Heart right ventricle (tissue), 16 donors: ENCODE results near the gene KXD1. TPM values are rescaled to one million over a fixed set of nuclear protein-coding genes. Genes with fewer than 3 reads are reported as not detected.
A peak's percentile ranks its signal among the peaks of the same experiment; 100 is the strongest.

Source experiments
- ATAC-seq, 8 donors: fragments of 200-7000 bp; cut with Tn5 transposase; one replicate each; pipeline ENCODE4 v1.9.1; 2020; ENCODE audit warnings: mild to moderate bottlenecking in 8 of 8, moderate library complexity in 8 of 8, moderate number of reproducible peaks in 1 of 8
- DNase-seq, 2 donors: peaks; one replicate each; pipeline ENCODE4 v3.0.0-alpha.2; 2020
- H3K27ac ChIP-seq, 10 donors: fragments of 200-600 bp; sonication (generic) in 2 of 10; one replicate each; pipeline versions ENCODE4 v1.5.0 to v1.8.0; 2020 to 2022; ENCODE audit warnings: mild to moderate bottlenecking in 3 of 10
- H3K27me3 ChIP-seq, 7 donors: fragments of 200-600 bp; one replicate each; pipeline ENCODE4 v1.8.0; 2021 to 2022; ENCODE audit warnings: mild to moderate bottlenecking in 2 of 7
- H3K36me3 ChIP-seq, 9 donors: fragments of 200-600 bp; sonication (generic) in 1 of 9; one replicate each; pipeline versions ENCODE4 v1.5.0 to v1.8.0; 2020 to 2022; ENCODE audit warnings: mild to moderate bottlenecking in 2 of 9
- H3K4me1 ChIP-seq, 9 donors: fragments of 200-600 bp; sonication (generic) in 1 of 9; one replicate each; pipeline versions ENCODE4 v1.5.0 to v1.8.0; 2020 to 2022; ENCODE audit warnings: mild to moderate bottlenecking in 4 of 9
- H3K4me3 ChIP-seq, 10 donors: fragments of 200-600 bp; sonication (generic) in 2 of 10; one replicate each; pipeline versions ENCODE4 v1.5.0 to v1.8.0; 2020 to 2022; ENCODE audit warnings: mild to moderate bottlenecking in 7 of 10, moderate library complexity in 2 of 10
- H3K9me3 ChIP-seq, 11 donors: fragments of 200-600 bp in 10 of 11; sonication (generic) in 2 of 11; one replicate each; pipeline versions ENCODE4 v1.5.0 to v1.8.0; 2013 to 2022; ENCODE audit warnings: mild to moderate bottlenecking in 2 of 11, control low read depth in 1 of 11, moderate library complexity in 1 of 11
- WGBS, 2 donors: extraction: QIAGEN DNeasy Blood & Tissue Kit; methylation state at CpG; one replicate each; pipeline ENCODE4 v1.1.7; 2013; ENCODE audit warnings: inconsistent platforms in 1 of 2; 5-methylcytosine and 5-hydroxymethylcytosine counted together
- intact Hi-C, 10 donors: fragments of 100-400 bp; cut with DNase I; formaldehyde crosslinking; loops; one replicate each; pipeline versions ENCODE4 v1.11.1 to v1.14.2; 2022
- polyA plus RNA-seq, 2 donors: library from polyadenylated mRNA; stranded (reverse); fragments of 200-250 nt; gene quantifications; one replicate each; pipeline ENCODE4 v1.2.3, GENCODE V29; 2013
- total RNA-seq, 10 donors: library from RNA; stranded (reverse); fragmentation: NEBNext Ultra II Directional in 3 of 10; extraction: Animal tissue kit (Norgen Biotek cat#: 25700) in 3 of 10; gene quantifications; one replicate each; pipeline versions ENCODE4 v1.2.1 to v1.2.4, GENCODE V29; 2021 to 2023
- TF ChIP-seq, protein P1 (sequence below), 9 donors: fragments of 200-600 bp; sonication (generic) in 2 of 9; IDR thresholded peaks; one replicate each; pipeline versions ENCODE4 v1.5.0 to v1.8.0; 2021 to 2022; ENCODE audit warnings: antibody characterized with exemption in 9 of 9, mild to moderate bottlenecking in 5 of 9, moderate library complexity in 1 of 9
- donor health status: Arrhythmogenic right ventricular cardiomyopathy.
- donor health status: ischemic (EF 13 %, LVEDD 7.1; RV severe dilation, severe dysfunction).
- donor health status: healthy with polysubstance abuse.
- donor health status: DM: no; HTN: yes; CAD: no.
- donor health status: DM: no; HTN: no; CAD: no.
- donor health status: ischemic (EF 25% LVEDD 6.9; RV normal size, moderate dysfunction).
- donor health status: ischemic (EF 25% LVEDD 5.7; RV mildly dilated, moderate dysfunction).
- donor health status: healthy.
- donor health status: DM: yes; HTN: yes; CAD: no.
- donor health status: Ischemic cardiomyopathy.
- donor health status: ischemic (EF 35%, LVEDD 5.7; RV mildly dilated, moderate dysfunction).
- donor health status: nonischemic (EF 11% LVEDD 7.7; RV severe dilation, severe dysfunction).
- donor health status: DM: yes; HTN: yes; CAD: no.
- donor health status: PGD.
- donor health status: ischemic (EF 29% LVEDD 5.4; RV normal size, mild dysfunction).
- donor health status: nonischemic (EF 23%, LVEDD 6.1; RV moderate dilation, normal function).

Gene KXD1
- total and polyA plus RNA-seq, 12 donors, result 35.6 to 88.6 (median 45.6) TPM

DNA sequence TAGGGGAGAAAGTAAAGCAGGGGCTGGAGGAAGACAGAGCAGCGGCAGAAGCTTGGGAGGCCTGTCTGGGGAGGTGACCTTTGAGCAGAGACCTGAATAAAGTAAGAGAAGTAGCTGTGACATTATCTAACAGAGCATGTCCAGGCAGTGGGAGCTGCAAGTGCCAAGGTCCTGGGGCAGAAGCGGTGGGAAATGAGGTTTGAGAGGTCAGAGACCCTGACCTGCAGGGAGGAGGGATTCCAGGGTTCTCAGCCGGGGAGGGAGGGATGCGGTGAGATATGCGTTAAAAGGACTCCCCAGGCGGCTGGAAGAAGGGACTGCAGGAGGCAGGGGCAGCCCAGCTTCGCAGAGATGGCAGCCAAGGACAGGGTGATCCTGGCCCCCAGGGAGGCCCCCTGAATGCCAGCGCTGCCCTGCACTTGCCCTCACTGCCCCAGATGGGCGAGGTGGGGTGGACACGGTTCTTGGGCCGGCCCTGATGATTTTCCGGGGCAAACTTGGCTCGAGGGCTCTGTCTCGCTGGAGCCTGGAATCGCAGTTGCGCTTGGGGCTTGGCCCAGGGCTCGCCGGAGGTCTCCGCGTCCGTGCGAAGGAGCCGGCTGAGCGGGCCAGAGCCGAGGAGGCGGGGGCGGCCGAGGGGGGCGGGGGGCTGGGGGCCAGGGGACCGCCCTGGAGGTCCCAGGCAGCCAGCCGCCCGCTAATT, 45.7 kb downstream of the KXD1 start:
- DNase-seq, result no peak
- peak in 6 of 8 donors; percentile 20 to 39 (median 30) for ATAC-seq
- peak overlapping the region in 1 of 10 donors; percentile 7 for H3K27ac ChIP-seq

DNA sequence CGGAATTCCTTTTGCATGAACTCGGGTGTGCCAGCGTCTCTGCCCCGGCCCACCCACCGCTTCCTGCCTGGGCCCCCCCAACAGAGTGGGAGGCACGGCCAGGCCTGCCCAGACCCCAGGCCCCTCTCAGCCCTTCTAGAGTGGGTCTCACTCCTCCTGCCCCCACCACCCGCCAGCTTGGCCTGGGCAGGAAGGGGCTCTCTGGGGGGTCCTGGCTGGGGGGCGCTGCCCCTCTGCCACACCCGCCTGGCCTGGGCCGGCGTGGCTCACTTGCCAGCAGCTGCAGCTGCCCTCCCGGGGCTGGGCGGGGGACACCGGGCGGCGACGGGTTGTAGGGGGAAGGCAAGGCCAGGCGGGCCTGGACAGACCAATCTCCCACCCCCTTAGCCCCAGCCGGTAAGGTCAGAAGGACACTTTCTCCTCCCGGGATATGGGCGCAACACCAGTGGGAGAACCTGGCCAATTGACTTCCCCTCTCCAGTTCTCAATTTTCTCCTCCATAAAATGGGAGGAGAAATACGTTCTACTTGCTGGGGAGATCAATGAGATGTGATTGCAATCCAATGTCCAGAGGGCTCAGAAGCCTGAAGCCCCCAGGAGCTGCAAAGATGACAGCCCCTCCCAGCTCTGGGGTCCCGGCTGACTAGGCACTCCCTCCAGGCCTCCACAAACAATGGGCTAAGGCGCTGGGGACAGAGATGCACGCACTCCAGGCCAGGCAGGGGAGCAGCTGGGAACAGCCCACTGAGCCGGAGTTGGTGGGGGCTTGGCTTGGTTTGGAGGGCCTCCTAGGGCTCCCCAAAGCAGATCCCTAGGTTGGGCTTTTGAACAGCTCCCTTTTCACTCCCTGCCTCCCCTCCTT, 46.5 kb downstream of the KXD1 start:
- no peaks in the 10 kb centered on the region for H3K36me3 ChIP-seq
- no peak for DNase-seq
- peak in 2 of 8 donors; percentile 27 to 29 for ATAC-seq
- peak overlapping the region in 4 of 10 donors; percentile 9 to 27 (median 15) for H3K4me3 ChIP-seq
- H3K9me3 ChIP-seq, result no peaks in the 10 kb centered on the region
- TF ChIP-seq, protein P1, sequence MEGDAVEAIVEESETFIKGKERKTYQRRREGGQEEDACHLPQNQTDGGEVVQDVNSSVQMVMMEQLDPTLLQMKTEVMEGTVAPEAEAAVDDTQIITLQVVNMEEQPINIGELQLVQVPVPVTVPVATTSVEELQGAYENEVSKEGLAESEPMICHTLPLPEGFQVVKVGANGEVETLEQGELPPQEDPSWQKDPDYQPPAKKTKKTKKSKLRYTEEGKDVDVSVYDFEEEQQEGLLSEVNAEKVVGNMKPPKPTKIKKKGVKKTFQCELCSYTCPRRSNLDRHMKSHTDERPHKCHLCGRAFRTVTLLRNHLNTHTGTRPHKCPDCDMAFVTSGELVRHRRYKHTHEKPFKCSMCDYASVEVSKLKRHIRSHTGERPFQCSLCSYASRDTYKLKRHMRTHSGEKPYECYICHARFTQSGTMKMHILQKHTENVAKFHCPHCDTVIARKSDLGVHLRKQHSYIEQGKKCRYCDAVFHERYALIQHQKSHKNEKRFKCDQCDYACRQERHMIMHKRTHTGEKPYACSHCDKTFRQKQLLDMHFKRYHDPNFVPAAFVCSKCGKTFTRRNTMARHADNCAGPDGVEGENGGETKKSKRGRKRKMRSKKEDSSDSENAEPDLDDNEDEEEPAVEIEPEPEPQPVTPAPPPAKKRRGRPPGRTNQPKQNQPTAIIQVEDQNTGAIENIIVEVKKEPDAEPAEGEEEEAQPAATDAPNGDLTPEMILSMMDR (IDR thresholded peaks at IDR 0.05), result no peak
- peaks cover 32 to 96% (median 90%) of the 10 kb centered on the region in 7 donors for H3K27me3 ChIP-seq
- H3K27ac ChIP-seq, result peak overlapping the region in 1 of 10 donors; percentile 7
- peaks cover 5 to 40% (median 22%) of the 10 kb centered on the region in 9 donors for H3K4me1 ChIP-seq
- WGBS, 2 donors, result 13 to 14% methylated on average over 22 to 26 of the region's 26 CpGs
- intact Hi-C loops, result loop anchor here in 4 of 10 donors (2.0 to 10.0 kb wide), 4 partner anchors 29 to 258 kb away; no protein-coding TSS in a partner anchor

More for the DNA sequence above, 45.7 kb downstream of the KXD1 start:
- peaks cover 5 to 40% (median 22%) of the 10 kb centered on the region in 9 donors for H3K4me1 ChIP-seq
- H3K4me3 ChIP-seq, result peak overlapping the region in 4 of 10 donors; percentile 9 to 27 (median 15)
- TF ChIP-seq, protein P1 (IDR thresholded peaks at IDR 0.05), result peak in 1 of 9 donors; percentile 20
- intact Hi-C loops, result loop anchor here in 3 of 10 donors (5.0 to 10.0 kb wide), 3 partner anchors 71 to 259 kb away; no protein-coding TSS in a partner anchor
- H3K36me3 ChIP-seq, result no peaks in the 10 kb centered on the region
- H3K27me3 ChIP-seq, result peaks cover 32 to 96% (median 90%) of the 10 kb centered on the region in 7 donors
- WGBS, 2 donors, result 4 to 6% methylated on average over 25 to 32 of the region's 32 CpGs
- H3K9me3 ChIP-seq, result no peaks in the 10 kb centered on the region

DNA sequence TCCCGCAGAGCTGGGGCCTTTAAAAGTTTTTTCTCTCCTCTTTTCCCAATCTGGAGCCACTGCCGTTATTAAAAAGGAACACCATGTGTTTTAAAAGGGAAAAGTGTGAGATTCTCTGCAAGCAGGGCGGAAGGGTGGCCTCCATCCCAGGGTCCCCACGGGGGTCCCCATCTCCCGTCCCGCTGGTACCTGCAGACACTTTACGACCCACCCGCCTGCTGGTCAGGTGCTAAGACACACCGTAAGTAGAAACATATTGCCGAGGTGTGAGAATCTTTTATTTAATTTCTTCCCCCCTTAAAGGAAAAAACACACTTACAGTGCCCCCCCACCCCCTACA, 47.1 kb downstream of the KXD1 start:
- TF ChIP-seq, protein P1 (IDR thresholded peaks at IDR 0.05), result no peak
- Histone ChIP-seq H3K9me3 (no peaks in the 10 kb centered on the region), H3K4me3 (peak overlapping the region in 1 of 10 donors; percentile 35), H3K4me1 (peaks cover 5 to 40% (median 22%) of the 10 kb centered on the region in 9 donors), H3K36me3 (no peaks in the 10 kb centered on the region), H3K27ac (no peak overlapping the region), H3K27me3 (peaks cover 32 to 96% (median 90%) of the 10 kb centered on the region in 7 donors)
- DNase-seq, result no peak
- 10% methylated on average over 10 of the region's 10 CpGs for WGBS, 2 donors
- no peak for ATAC-seq
- intact Hi-C loops, result loop anchor here in 5 of 10 donors (2.0 to 10.0 kb wide), 5 partner anchors 28 to 258 kb away; no protein-coding TSS in a partner anchor

DNA sequence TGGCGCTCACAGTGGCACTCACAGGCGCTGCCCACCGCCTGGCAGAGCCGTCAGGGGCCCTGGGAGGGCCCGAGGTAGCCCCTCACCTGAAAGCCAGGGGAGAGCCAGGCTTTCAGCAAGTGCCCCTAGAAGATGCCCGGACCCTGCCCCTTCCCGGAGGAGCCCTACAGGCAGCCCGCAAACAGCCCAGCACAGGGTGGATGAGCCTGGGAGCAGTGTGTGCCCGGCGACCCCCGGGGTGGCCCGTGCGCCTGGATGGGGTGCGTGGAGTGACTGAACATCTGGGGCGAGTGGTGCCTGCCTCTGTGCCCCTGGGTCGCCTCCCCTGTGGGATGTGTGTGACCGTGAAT, 47.5 kb downstream of the KXD1 start:
- ATAC-seq (no peak), DNase-seq (no peak)
- peaks cover 32 to 96% (median 94%) of the 10 kb centered on the region in 7 donors for H3K27me3 ChIP-seq
- peaks cover 5 to 40% (median 22%) of the 10 kb centered on the region in 9 donors for H3K4me1 ChIP-seq
- peak overlapping the region in 2 of 10 donors; percentile 1 for H3K27ac ChIP-seq
- H3K4me3 ChIP-seq, result peak overlapping the region in 4 of 10 donors; percentile 10 to 35 (median 26)
- WGBS, 2 donors, result 8 to 10% methylated on average over 17 of the region's 17 CpGs
- TF ChIP-seq, protein P1 (IDR thresholded peaks at IDR 0.05), result no peak
- intact Hi-C loops, result loop anchor here in 4 of 10 donors (2.0 to 10.0 kb wide), 4 partner anchors 28 to 240 kb away; no protein-coding TSS in a partner anchor
- no peaks in the 10 kb centered on the region for H3K36me3 ChIP-seq
- H3K9me3 ChIP-seq, result no peaks in the 10 kb centered on the region
